Motor neuron (in vitro differentiated cells): ENCODE data around the gene RSPRY1. TPM values are rescaled to one million over a fixed set of nuclear protein-coding genes. Genes with fewer than 3 reads are reported as not detected.
"Not testable (repeated sequence)": the region's sequence is repeated elsewhere in the genome, so short reads cannot be mapped to it uniquely, and the experiment has no call there.

ENCODE experiments used
- ATAC-seq, 8 experiments: fragments of 200-7000 bp; cut with Tn5 transposase; replicated peaks in 6 of 8; 2 replicates each; pipeline ENCODE4 v1.8.0; 2021; ENCODE audit warnings: mild to moderate bottlenecking in 8 of 8, moderate library complexity in 8 of 8
- H3K27ac ChIP-seq, 2 donors: fragments of 250-450 bp; sonication (Bioruptor Pico); 2 replicates each; pipeline ENCODE4 v1.9.0; 2021; ENCODE audit warnings: antibody characterized with exemption in 2 of 2, mild to moderate bottlenecking in 2 of 2, moderate library complexity in 1 of 2
- H3K4me1 ChIP-seq, 2 donors: fragments of 250-450 bp; sonication (Bioruptor Pico); replicated peaks in 1 of 2; 2 replicates each; pipeline ENCODE4 v1.6.1; 2021; ENCODE audit warnings: antibody characterized with exemption in 2 of 2, mild to moderate bottlenecking in 2 of 2, moderate library complexity in 1 of 2
- H3K4me3 ChIP-seq, 5 donors: fragments of 250-450 bp; sonication (Bioruptor Pico); 2 replicates each; pipeline ENCODE4 v1.9.0; 2021; ENCODE audit warnings: antibody characterized with exemption in 5 of 5, mild to moderate bottlenecking in 5 of 5, moderate library complexity in 4 of 5
- WGBS, 10 experiments: fragments of 450-650 bp; shearing (Covaris generic); methylation state at CpG; one replicate each; pipeline ENCODE4 v1.0.0; 2022; 5-methylcytosine and 5-hydroxymethylcytosine counted together
- in situ Hi-C, 9 experiments: fragments of 400-800 bp; cut with MboI; loops; one replicate each; pipeline ENCODE4 v1.15.0; 2021; ENCODE audit warnings: low sequenced_read_pairs in 9 of 9, low pct_unique_long_range_greater_than_20kb in 2 of 9; ENCODE audit not compliant: unreplicated experiment in 9 of 9
- total RNA-seq, 8 experiments: library from RNA; unstranded; fragments of 300-600 nt; gene quantifications; 2 replicates each; pipeline versions ENCODE4 v1.2.3 to v1.2.4, GENCODE V29; 2022

The RSPRY1 gene
- total RNA-seq, 8 experiments from 2014 or later = 32.1 to 59.4 (median 42.2) TPM

GRCh38 chr16:57192720-57193486 lies 6.8 kb downstream of the RSPRY1 start:
- Histone ChIP-seq H3K4me1 (peaks cover 6 to 8% of the 10 kb centered on the region in 2 donors), H3K4me3 (no peak overlapping the region), H3K27ac (no peak overlapping the region)
- ATAC-seq = no peak
- in situ Hi-C loops = no loop called here
- 29 to 93% (median 73%) methylated on average over 1 to 6 of the region's 7 CpGs; no CpG with 5 or more reads in 2 of the 10 experiments for WGBS, 10 experiments

GRCh38 chr16:57194512-57194911 lies 8.4 kb downstream of the RSPRY1 start:
- in situ Hi-C loops = no loop called here
- Histone ChIP-seq H3K4me3 (no peak overlapping the region), H3K27ac (peak overlapping the region in 1 of 2 donors; percentile 14), H3K4me1 (peaks cover 0 to 2% of the 10 kb centered on the region in 2 donors)
- peak in 6 of 8 experiments; percentile 31 to 98 (median 82) for ATAC-seq

GRCh38 chr16:57196286-57196685 lies 10.2 kb downstream of the RSPRY1 start:
- ATAC-seq = no peak
- Histone ChIP-seq H3K4me1 (peaks cover 0 to 2% of the 10 kb centered on the region in 2 donors), H3K27ac (no peak overlapping the region), H3K4me3 (no peak overlapping the region)
- in situ Hi-C loops = no loop called here
- WGBS, 10 experiments = 5 to 100% (median 72%) methylated on average over 1 to 4 of the region's 4 CpGs; no CpG with 5 or more reads in 2 of the 10 experiments

- Histone ChIP-seq H3K4me1 (no peaks in the 10 kb centered on the region), H3K27ac (no peak overlapping the region), H3K4me3 (no peak overlapping the region)
- ATAC-seq = no peak
- WGBS, 10 experiments = 59 to 100% (median 85%) methylated on average over 1 to 3 of the region's 3 CpGs; no CpG with 5 or more reads in 1 of the 10 experiments
- in situ Hi-C loops = no loop called here
These were observed 10.6 kb downstream of the RSPRY1 start for GRCh38 chr16:57196753-57197152.

- not testable (repeated sequence) for H3K27ac ChIP-seq
These were observed 14.2 kb downstream of the RSPRY1 start for GRCh38 chr16:57200321-57200720.

GRCh38 chr16:57200926-57201325 lies 14.8 kb downstream of the RSPRY1 start:
- in situ Hi-C loops, H3K4me3 ChIP-seq, H3K27ac ChIP-seq, H3K4me1 ChIP-seq, ATAC-seq: not testable (repeated sequence)
- WGBS, 10 experiments = no CpG with 5 or more reads among the region's 27 CpGs

More at GRCh38 chr16:57200321-57200720, 14.2 kb downstream of the RSPRY1 start:
- in situ Hi-C loops, ATAC-seq, H3K4me3 ChIP-seq, H3K4me1 ChIP-seq: not testable (repeated sequence)
- no CpG with 5 or more reads among the region's 24 CpGs for WGBS, 10 experiments

- in situ Hi-C loops = no loop called here
- 41 to 94% (median 90%) methylated on average over 2 to 5 of the region's 7 CpGs for WGBS, 10 experiments
- no peak for ATAC-seq
- Histone ChIP-seq H3K4me1 (no peaks in the 10 kb centered on the region), H3K4me3 (no peak overlapping the region), H3K27ac (no peak overlapping the region)
These were observed 16.2 kb downstream of the RSPRY1 start for GRCh38 chr16:57202095-57202886.

GRCh38 chr16:57203451-57203850 lies 17.3 kb downstream of the RSPRY1 start:
- Histone ChIP-seq H3K4me3 (no peak overlapping the region), H3K27ac (no peak overlapping the region), H3K4me1 (no peaks in the 10 kb centered on the region)
- in situ Hi-C loops = no loop called here
- WGBS, 10 experiments = 13 to 100% (median 67%) methylated on average over 1 of the region's 1 CpG; no CpG with 5 or more reads in 3 of the 10 experiments
- ATAC-seq = no peak

- ATAC-seq = no peak
- in situ Hi-C loops = no loop called here
- 83 to 100% (median 91%) methylated on average over 1 to 8 of the region's 12 CpGs; no CpG with 5 or more reads in 2 of the 10 experiments for WGBS, 10 experiments
These were observed 18.5 kb downstream of the RSPRY1 start for GRCh38 chr16:57204675-57205074.

GRCh38 chr16:57208926-57209325 lies 22.8 kb downstream of the RSPRY1 start:
- WGBS, 10 experiments = 83 to 100% (median 100%) methylated on average over 1 of the region's 1 CpG; no CpG with 5 or more reads in 1 of the 10 experiments
- Histone ChIP-seq H3K27ac (no peak overlapping the region), H3K4me1 (no peaks in the 10 kb centered on the region), H3K4me3 (no peak overlapping the region)
- ATAC-seq = no peak
- in situ Hi-C loops = no loop called here

More at GRCh38 chr16:57204675-57205074, 18.5 kb downstream of the RSPRY1 start:
- Histone ChIP-seq H3K27ac (no peak overlapping the region), H3K4me1 (no peaks in the 10 kb centered on the region), H3K4me3 (no peak overlapping the region)

GRCh38 chr16:57209780-57210179 lies 23.7 kb downstream of the RSPRY1 start:
- no peak for ATAC-seq
- in situ Hi-C loops = no loop called here
- 60 to 100% (median 97%) methylated on average over 1 to 5 of the region's 5 CpGs; no CpG with 5 or more reads in 6 of the 10 experiments for WGBS, 10 experiments

GRCh38 chr16:57213462-57213861 lies 27.3 kb downstream of the RSPRY1 start:
- Histone ChIP-seq H3K4me1 (no peaks in the 10 kb centered on the region), H3K27ac (no peak overlapping the region), H3K4me3 (no peak overlapping the region)
- 89 to 100% (median 100%) methylated on average over 1 of the region's 1 CpG; no CpG with 5 or more reads in 4 of the 10 experiments for WGBS, 10 experiments
- ATAC-seq = no peak
- in situ Hi-C loops = no loop called here

More at GRCh38 chr16:57209780-57210179, 23.7 kb downstream of the RSPRY1 start:
- Histone ChIP-seq H3K4me1 (no peaks in the 10 kb centered on the region), H3K4me3 (no peak overlapping the region), H3K27ac (no peak overlapping the region)

- H3K4me3 ChIP-seq = no peak overlapping the region
- no peaks in the 10 kb centered on the region for H3K4me1 ChIP-seq
- in situ Hi-C loops = no loop called here
- ATAC-seq = no peak
- WGBS, 10 experiments = 65 to 100% (median 94%) methylated on average over 1 to 2 of the region's 2 CpGs; no CpG with 5 or more reads in 1 of the 10 experiments
- H3K27ac ChIP-seq = no peak overlapping the region
These were observed 30.8 kb downstream of the RSPRY1 start for GRCh38 chr16:57216968-57217367.
